Activated CD4-positive, alpha-beta T cell treated with anti-CD3 and anti-CD28 coated beads for 24 hours (primary cell): ENCODE measurements around the gene DYSF.
"Not testable (repeated sequence)": the region's sequence is repeated elsewhere in the genome, so short reads cannot be mapped to it uniquely, and the experiment has no call there.

Experiments used
- DNase-seq, 2 donors: peaks; one replicate each; pipeline ENCODE4 v3.0.0-alpha.2; 2020; ENCODE audit warnings: low read depth in 2 of 2

DYSF gene

DNA sequence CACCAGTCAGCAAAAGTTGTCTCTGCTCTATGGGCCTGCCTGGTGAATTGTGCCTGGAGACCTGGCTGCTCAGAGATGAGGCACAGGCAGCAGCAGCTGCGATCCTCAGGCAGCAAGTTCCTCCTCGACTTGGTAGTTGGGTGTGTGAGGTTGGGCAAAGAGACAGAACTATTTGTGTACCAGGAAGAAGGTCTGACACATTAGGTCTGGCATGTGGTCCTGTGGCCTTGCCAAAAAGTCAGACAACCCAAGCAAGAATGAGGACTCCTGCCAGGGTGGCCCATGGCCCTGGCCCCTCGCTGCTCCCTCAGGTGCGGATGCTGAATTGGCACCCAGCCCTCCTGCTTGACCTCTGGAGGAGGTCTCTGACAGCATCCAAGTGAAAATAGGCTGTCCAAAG is 192.7 kb downstream of the DYSF start:
- DNase-seq: no peak

DNA sequence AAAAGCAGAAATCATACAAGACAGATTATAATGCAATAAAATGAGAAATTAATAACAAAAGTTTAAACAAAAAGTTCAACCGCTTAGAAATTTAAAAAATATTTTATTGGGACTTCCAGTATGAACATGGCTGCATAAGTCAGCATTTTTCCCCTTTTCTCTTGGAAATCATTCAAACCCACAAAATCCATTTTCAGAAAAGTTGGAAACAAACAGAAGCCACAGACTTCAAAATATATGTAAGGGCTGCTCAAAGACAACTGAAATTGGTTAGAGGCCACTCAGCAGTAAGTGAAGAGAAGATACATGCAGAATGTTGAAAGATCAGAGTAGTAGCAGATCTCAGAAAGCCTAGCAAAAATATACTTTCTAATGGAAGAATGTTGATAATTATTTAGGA is 194.0 kb downstream of the DYSF start:
- no peak for DNase-seq

DNA sequence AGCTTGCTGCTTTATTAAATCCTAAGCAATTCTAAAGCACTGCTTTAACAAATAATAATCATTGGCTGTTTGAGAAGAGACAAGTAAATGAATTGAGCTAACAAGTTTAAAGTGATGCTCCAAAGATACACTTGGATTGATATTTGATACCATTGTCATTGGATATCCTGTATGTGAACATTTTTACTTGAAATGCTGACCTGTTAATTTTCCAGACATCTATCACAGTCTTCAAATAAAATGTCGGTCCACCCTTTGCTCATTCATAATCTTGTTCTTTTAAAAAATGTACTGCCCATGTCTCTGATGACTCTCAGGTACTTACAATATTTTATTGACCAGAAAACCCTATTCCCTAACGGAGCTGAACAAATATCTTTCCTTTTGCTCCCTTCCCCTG is 202.1 kb downstream of the DYSF start:
- DNase-seq: no peak

- not testable (repeated sequence) for DNase-seq
Measured at GRCh38 chr2:71658256-71658655, 204.9 kb downstream of the DYSF start.

DNA sequence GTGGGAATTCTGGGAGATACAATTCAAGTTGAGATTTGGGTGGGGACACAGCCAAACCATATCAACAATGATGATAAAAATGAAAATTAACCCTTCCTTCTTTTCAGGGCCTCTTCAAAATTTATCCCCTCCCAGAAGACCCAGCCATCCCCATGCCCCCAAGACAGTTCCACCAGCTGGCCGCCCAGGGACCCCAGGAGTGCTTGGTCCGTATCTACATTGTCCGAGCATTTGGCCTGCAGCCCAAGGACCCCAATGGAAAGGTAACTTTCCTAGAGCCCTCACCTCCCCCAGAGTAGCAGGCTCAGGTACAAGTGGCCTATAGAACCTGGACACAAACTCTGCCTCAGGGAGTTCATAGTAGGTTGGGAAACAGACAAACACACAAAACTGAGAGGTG is 205.4 kb downstream of the DYSF start:
- DNase-seq: no peak

- DNase-seq: no peak
Measured at GRCh38 chr2:71659868-71660518, 206.6 kb downstream of the DYSF start.

- DNase-seq: no peak
Measured at GRCh38 chr2:71661782-71662181, 208.4 kb downstream of the DYSF start.

DNA sequence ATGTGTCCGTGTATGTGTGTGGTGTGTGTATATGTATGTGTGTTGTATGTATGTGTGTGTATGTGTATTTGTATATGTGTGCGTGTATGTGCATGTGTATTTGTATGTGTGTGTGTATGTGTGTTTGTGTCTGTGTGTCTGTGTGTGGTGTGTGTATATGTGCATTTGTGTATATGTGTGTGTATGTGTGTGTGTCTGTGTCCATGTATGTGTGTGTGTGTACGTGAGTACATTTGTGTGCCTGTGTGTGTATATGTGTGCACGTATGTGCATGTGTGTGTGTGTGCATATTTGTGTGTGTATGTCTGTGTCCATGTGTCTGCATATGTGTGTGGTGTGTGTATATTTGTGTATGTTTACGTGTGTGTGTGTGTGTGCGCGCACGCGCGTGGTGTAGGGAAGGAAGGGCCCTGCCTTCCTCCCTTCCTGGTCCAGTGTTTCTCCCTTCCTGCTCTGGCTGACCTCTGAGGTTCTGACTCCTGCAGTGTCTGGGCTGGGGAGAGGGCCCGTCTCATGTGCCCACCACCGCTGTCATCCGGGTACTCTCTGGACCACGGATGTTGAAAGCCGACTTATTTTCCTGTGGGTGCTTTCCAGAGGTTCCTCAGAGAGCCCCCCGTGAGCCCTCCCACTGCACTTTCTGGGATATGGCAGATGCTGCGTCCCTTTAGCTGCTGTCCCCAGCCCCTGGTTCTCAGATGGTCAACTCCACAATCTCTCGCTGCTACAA is 209.5 kb downstream of the DYSF start:
- DNase-seq: no peak

DNA sequence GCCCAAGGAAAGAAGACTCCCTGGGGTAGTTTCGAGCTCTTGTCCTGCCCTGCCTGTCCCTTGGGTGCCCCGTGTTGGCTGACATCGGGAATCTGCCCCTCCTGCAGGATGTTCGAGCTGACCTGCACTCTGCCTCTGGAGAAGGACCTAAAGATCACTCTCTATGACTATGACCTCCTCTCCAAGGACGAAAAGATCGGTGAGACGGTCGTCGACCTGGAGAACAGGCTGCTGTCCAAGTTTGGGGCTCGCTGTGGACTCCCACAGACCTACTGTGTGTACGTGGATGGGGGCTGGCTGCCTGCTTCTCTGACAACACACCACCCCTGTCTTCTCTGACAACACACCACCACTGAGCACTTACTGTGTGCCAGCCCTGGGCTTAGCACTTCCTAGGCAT is 210.8 kb downstream of the DYSF start:
- no peak for DNase-seq

- no peak for DNase-seq
Measured at GRCh38 chr2:71665168-71666093, 212.1 kb downstream of the DYSF start.

DNA sequence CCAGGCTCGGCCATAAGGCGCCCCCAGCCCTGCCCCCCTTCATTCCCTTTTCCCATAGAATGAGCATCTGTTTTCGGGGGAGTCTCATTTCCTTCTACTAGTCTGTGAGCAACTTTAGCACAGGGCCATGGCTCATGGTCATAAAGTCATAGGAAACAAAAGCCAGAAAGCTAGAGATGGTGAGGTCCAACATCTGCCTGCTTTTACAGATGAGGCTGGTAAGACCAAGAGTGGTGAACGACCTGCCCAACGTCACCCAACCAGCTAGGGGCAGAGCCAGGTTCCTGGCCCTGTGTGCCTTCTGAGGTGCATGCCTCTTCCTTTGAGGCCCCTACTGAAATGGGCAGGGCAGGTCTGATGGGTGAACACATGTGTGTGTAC is 212.7 kb downstream of the DYSF start:
- DNase-seq: no peak

DNA sequence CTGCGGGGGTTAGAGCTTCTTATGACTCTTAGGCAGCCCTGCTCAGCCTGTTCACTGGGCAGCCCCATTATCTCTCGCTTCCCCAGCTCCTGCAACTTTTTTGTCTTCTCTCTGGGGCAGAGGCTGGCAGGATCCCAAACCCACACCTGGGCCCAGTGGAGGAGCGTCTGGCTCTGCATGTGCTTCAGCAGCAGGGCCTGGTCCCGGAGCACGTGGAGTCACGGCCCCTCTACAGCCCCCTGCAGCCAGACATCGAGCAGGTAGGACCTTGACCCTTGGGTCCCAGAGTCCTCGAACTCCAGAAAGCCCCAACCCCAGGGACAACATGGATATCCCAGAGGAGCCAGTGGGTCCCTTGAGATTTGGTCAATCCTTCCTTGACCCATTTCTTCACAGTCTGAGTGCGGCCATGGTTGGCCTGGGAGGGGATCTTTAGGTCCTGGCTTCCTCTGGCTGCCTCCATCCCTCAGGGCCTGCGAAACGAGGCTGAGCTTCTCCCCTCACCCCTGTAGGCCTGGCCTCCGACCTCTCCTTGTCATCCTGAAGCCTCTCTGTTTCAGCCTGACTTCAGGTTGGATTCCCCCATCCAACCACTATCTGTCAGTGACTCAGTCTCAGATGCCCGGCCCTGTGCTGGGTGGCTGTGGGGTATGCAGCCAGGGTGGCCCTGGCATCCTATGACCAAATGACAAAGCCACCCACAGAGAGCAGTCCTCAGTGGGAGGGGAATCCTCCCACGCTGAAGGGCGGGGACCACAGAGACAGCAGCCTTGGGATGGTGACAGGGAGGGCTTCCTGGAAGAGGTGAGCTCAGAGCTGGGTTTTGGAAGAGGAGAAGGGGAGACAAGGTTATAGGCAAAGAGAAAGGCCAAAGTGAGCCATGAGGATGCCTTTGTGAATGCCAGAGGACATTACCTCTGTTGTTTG is 214.2 kb downstream of the DYSF start:
- no peak for DNase-seq

- no peak for DNase-seq
Measured at GRCh38 chr2:71668326-71669057, 215.1 kb downstream of the DYSF start.

GRCh38 chr2:71669058-71669456 is 215.7 kb downstream of the DYSF start:
- no peak for DNase-seq

- DNase-seq: no peak
Measured at GRCh38 chr2:71669628-71670429, 216.5 kb downstream of the DYSF start.

DNA sequence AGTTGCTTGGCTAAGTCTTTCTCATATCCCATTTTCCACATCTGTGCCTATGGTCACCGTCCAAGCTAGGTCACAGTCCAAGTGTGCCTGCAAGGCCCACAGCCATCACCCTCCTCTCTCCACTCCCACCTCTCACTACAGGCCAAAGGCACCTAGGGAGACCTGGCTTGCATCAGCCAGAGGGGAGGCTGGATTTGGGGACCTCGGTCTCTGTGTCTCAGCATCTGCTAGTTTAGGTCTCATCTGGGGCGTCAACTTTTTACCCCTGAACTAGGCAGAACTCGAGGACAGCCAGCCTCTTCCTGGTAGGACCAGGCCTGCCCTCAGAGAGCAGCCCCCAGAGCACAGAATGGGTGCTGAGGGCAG is 217.1 kb downstream of the DYSF start:
- DNase-seq: no peak

DNA sequence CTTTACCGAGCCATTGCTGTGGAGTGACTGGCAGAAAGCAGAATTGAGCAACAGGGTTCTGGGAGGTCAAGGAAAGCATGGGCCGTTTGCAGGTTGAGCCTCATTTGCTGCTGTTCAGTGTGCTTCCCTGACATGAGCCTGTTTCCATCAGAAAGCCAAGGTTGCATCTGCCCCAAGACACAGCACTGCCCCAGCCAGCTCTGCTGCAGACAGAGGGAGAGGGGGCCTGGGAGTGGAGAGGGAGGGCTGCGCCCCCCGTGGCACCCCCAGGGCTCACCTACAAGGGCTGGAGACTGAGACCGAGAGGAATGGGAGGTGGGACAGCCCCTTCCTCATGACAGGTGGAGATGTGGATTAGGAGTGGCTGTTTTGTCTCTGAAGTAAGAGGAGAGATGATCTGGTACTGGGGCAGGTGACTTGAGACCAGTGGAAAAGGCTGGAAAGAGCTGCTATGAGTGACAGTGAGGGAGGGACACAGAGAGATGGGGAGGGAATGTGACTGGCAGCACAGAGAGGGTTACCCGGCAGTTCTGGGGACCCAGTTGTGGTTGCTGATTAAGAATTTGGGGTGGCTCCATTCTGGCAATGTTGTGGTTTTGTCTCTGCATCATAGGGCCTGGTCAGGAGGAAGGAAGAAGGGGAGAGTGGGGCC is 218.0 kb downstream of the DYSF start:
- DNase-seq: no peak

DNA sequence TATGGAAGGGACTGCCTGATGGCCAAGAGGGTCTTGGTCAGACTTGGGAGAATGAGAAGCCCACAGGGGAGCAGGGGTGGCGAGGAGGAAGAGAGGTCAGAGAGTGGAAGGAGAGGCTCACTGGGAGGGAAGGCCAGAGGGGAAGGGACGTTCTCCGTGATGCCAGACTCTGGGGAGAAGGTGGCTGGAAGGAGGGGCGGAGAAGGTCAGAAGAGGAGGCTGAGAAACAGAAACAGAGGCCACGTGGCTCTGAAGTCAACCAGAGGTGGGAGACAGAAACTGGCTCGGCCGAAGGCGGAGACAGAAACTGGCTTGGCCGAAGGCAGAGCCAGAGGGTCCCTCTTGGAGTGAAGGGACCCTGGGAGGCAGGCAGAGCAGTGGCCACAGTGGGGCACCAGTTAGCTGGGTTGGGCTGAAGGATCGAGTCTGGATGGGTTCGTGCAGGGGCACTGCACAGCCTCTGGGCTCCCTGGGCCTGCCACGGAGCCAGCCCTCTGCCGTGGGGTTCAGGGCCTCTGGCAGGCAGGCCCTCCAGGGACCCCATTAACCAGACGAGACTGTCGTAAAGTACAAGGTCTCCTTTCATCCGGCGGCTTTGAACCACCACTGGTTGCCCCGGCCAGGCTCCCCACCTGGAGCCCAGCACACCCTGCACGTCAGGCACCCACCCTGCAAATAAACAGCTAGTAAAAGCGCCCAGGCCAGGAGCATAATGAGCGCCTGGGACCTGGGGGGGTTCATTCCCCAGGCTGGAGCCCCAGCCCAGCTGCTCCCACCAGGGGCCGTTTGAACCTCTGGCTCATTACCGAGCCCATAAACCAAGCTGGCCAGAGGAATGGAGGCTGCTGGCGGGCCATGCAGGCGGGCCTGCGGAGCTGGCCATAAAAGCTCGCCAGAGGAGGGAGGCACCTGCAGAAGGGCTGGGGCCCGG is 218.8 kb downstream of the DYSF start:
- no peak for DNase-seq
